Dermis blood vessel endothelial cell (primary cell): ENCODE results near the gene GINS1. TPM values are rescaled to one million over a fixed set of nuclear protein-coding genes. Genes with fewer than 3 reads are reported as not detected.
"Not testable (repeated sequence)": the region's sequence is repeated elsewhere in the genome, so short reads cannot be mapped to it uniquely, and the experiment has no call there.

Experiments
- DNase-seq: peaks from one replicate; pipeline ENCODE4 v3.0.0; 2010
- total RNA-seq: library from RNA; depleted of rRNA; stranded (reverse); fragments of >200 nt; gene quantifications from 2 replicates; pipeline ENCODE4 v1.2.3, GENCODE V29; 2014

The GINS1 gene
- total RNA-seq, 1 donor from 2014 or later: 10.4 TPM

DNA sequence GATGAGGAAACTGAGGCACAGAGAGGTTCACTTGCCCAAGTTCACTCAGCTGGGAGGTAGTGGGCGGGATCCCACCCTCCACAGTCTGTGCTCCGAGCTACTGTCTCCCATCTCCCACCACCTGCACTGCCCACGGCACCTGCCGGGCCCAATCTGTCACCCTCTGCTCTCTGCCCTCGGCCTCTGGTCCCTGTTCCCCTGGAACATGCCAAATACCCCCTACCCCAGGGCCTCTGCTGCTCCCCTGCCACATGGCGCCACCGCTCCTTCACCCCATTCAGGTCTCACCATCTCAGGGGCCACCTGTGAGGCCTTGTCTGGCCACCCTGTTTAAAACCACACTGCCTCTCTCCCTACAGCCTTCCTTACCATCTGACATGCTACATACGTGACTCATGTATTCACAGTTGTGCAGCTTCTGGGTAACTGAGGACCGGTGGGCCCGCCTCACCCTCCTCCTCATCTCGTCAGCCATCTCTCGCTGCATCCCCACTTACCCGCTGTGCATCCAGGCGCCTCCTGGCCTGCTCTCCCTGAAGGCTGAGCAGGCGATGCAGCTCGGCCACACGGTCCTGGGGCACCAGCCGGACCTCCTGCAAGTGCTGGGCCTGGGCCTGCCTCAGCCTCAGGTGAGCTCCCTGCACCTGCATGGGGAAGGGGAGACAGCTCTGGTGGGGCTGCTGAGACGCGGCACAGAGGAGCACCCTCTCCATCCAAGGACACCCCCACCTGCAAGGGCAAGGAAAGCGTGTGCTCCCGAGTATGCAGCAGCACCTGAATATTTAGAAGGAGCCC is 50.6 kb downstream of the GINS1 start:
- no peak for DNase-seq

- DNase-seq: no peak
These were observed 51.8 kb downstream of the GINS1 start for GRCh38 chr20:25459111-25459830.

- DNase-seq: no peak
These were observed 52.6 kb downstream of the GINS1 start for GRCh38 chr20:25459916-25460535.

- DNase-seq: no peak
These were observed 53.2 kb downstream of the GINS1 start for GRCh38 chr20:25460566-25461280.

- no peak for DNase-seq
These were observed 53.8 kb downstream of the GINS1 start for GRCh38 chr20:25461281-25461650.

DNA sequence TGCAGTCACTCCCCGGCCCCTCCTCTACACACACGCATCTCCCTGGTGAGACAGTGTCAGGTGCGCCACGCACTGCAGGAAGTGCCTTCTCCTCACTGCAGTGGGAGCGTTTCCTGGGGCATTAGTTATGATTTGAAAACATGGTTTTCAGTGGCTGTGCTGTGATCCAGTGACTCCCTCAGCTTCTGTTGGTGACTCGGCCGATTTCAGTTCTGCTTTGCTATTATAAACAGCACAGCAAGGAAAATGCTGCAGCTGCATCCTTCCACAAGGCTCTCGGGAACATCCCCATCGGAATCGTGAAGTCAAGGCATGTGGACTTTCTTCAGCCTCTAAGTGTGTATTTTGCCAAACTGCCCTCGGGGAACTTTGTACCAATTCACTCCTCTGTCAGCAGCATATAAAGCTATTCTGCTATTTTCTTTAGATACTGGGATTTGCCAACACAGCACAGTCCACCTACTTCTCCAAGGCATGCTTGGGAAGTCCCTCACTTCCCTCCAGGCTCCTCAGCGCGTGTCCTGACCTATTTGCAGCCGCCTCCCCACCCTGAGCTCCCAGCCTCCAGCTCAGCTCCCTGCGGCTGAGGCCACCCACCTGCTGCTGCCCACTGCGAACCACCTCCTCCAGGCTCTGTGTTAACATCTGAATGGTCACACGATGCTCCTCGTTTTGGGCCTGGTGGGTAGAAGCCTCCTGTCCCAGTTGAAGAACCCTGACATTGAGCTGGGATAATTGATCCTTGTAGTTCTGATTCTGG is 54.5 kb downstream of the GINS1 start:
- no peak for DNase-seq

GRCh38 chr20:25464501-25465242 is 57.2 kb downstream of the GINS1 start:
- no peak for DNase-seq

DNA sequence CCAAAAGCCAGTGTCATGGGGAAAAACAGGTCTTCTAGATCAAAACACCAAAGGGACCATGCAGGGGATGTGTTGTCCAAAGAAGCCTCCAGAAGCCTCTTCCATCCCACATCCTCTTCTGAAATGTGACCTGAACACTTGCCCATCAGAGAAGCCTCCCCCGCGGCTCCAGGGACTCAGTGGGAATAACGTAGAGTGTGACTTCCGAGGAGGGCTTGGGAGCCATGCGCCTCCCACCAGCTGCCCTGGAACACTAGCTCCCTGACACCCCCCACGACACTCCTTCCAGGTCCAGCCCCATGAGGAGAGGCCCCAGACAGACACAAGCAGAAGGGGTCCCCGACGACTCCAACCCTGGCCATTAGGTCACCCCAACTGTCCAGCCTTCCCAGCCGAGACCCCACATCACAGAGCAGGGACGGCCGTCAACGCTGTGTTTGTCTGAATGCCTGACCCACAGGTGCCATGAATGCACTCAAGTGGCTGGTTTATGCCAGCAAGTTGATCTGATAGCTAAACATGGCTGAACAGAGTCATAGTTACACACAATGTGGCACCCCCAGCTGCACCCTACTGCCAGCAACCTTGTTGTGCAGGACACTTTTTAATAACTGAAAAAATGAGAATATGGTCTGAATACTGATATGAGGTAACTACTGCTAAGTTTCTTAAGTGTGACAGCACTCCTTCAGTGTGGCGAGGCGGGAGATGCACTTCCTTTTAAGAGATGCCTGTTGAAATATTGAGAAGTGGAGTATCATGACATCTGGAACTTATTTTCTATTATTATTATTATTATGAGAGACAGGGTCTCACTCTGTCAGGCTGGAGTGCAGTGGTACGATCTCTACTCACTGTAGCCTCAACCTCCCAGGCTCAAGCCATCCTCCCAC is 58.0 kb downstream of the GINS1 start:
- no peak for DNase-seq

GRCh38 chr20:25466846-25467245 is 59.4 kb downstream of the GINS1 start:
- DNase-seq: no peak

DNA sequence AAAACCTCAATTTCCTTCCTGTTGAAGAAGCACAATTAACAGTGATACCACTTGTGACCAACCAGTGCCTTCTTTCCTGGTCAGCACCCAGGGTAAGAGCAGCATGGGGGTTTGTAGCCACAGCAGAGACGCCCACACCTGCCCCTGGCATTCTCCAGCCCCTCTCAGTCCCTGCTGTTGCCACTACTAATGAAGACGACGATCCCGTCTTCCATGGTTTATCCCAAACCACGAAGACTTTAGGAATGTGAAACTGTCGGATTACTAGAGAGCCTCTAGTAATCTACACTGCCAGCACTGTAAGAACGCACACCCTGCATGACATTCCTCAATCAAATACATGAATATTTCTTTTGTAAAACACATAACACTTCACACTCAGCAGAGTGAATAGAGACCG is 60.0 kb downstream of the GINS1 start:
- DNase-seq: no peak

DNA sequence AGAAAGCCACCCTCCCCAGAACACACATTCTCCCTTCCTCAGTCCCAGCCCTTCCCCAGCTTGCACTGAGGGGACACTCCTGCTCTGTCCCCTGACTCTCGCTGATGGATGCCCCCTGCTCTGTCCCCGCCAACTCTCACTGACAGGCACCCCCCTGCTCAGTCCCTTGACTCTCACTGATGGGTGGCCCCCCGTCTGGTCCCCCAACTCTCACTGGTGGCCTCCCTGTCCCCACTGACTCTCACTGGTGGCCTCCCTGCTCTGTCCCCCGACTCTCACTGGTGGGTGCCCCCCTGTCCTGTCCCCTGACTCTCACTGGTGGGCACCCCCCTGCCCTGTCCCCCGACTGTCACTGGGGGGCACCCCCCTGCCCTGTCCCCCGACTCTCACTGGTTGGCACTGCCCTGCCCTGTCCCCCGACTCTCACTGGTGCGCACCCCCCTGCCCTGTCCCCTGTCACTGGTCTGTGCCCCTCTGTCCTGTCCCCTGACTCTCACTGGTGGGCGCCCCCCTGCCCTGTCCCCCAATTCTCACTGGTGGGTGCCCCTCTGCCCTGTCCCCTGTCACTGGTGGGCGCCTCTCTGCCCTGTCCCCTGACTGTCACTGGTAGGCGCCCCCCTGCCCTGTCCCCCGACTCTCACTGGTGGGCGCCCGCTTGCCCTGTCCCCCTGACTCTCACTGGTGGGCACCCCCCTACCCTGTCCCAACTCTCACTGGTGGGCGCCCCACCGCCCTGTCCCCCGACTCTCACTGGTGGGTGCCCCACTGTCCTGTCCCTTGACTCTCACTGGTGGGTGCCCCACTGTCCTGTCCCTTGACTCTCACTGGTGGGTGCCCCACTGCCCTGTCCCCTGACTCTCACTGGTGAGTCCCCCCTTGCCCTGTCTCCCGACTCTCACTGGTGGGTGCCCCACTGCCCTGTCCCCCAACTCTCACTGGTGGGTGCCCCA is 60.9 kb downstream of the GINS1 start:
- no peak for DNase-seq

DNA sequence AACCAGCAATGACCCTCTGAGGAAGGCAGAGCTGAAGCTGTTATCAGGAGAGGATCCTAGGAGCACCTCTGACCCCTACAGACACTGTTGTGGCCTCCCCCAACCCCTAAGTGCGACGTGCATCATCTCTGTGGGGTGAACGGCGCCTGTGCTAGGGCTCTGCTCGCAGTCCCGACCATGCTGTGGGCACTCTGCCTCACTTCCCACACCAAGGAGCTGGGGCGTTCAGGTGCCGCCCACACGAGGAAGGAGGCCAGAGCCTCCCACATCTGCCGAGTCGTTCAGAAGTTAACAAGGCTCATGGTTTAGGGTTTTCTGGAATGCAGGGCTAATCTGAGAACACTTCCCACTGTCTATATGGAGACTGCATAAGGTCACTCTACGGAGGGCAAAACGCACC is 62.1 kb downstream of the GINS1 start:
- no peak for DNase-seq

- DNase-seq: peak; percentile 66
These were observed 62.6 kb downstream of the GINS1 start for GRCh38 chr20:25470045-25470444.

DNA sequence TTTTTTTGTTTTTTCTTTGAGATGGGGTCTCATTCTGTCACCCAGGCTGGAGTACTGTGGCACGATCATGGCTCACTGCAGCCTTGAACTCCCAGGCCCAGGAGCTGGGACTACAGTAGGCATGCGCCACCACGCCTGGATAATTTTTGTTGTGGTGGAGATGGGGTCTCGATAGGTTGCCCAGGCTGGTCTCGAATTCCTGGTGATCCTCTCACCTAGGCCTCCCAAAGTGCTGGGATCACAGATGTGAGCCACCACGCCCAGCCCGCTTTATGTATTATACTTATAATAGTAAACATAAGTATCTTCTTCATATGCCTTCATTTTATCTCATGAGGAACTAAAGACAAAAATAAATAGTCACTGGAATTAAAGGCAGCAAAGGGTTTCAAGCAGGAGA is 63.5 kb downstream of the GINS1 start:
- DNase-seq: no peak

DNA sequence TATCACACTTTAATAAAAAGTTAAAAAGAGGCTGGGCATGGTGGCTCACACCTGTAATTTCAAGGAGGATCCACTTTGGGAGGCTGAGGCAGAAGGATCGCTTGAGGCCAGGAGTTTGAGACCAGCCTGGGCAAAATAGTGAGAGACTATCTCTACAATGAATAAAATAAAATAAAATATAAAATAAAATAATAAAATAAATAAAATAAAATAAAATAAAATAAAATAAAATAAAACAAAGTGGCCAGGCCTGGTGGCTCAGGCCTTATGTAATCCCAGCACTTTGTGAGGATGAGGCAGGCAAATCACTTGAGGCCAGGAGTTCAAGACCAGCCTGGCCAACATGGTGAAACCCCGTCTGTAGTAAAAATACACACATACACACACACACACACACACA is 65.8 kb downstream of the GINS1 start:
- DNase-seq: not testable (repeated sequence)

GRCh38 chr20:25476106-25477013 is 68.9 kb downstream of the GINS1 start:
- no peak for DNase-seq

- DNase-seq: no peak
These were observed 69.8 kb downstream of the GINS1 start for GRCh38 chr20:25477014-25477882.
